ENCODE results near the gene TAF11L5.
"Not testable (repeated sequence)": the region's sequence is repeated elsewhere in the genome, so short reads cannot be mapped to it uniquely, and the experiment has no call there.

TAF11L5 gene

GRCh38 chr5:17524935-17525334, at the start of gene TAF11L5:
Gene TAF11L5 (plus strand): TSS chr5:17525235.
- not testable (repeated sequence) for DNase-seq

GRCh38 chr5:17477043-17477442, 48.0 kb upstream of the TAF11L5 start:
- no peak for DNase-seq

- no peak for DNase-seq
Observed at GRCh38 chr5:17477573-17478265, 47.3 kb upstream of the TAF11L5 start.

- no peak for DNase-seq
Observed at GRCh38 chr5:17481378-17481777, 43.7 kb upstream of the TAF11L5 start.

GRCh38 chr5:17482790-17483189, 42.2 kb upstream of the TAF11L5 start:
- DNase-seq: no peak

GRCh38 chr5:17486464-17487173, 38.4 kb upstream of the TAF11L5 start:
- DNase-seq: not testable (repeated sequence)

GRCh38 chr5:17487174-17487512, 37.9 kb upstream of the TAF11L5 start:
- no peak for DNase-seq

- DNase-seq: not testable (repeated sequence)
Observed at GRCh38 chr5:17491257-17491656, 33.8 kb upstream of the TAF11L5 start.

GRCh38 chr5:17492770-17493169, 32.3 kb upstream of the TAF11L5 start:
- DNase-seq: no peak

- DNase-seq: no peak
Observed at GRCh38 chr5:17497446-17497845, 27.6 kb upstream of the TAF11L5 start.

GRCh38 chr5:17497931-17498330, 27.1 kb upstream of the TAF11L5 start, which contains the start of gene TAF11L2:
Gene TAF11L2 (plus strand): TSS chr5:17498231.
- DNase-seq: not testable (repeated sequence)

GRCh38 chr5:17511775-17512325, 13.2 kb upstream of the TAF11L5 start:
- no peak for DNase-seq

GRCh38 chr5:17517526-17517925, 7.5 kb upstream of the TAF11L5 start:
- DNase-seq: not testable (repeated sequence)

GRCh38 chr5:17518067-17518466, 7.0 kb upstream of the TAF11L5 start, which contains the start of gene TAF11L3:
Gene TAF11L3 (plus strand): TSS chr5:17518367.
- DNase-seq: not testable (repeated sequence)

GRCh38 chr5:17519508-17519907, 5.5 kb upstream of the TAF11L5 start:
- DNase-seq: not testable (repeated sequence)

GRCh38 chr5:17521501-17521900, 3.5 kb upstream of the TAF11L5 start, which contains the start of gene TAF11L4:
Gene TAF11L4 (plus strand): TSS chr5:17521801.
- DNase-seq: not testable (repeated sequence)

- DNase-seq: peak; percentile 8
Observed at GRCh38 chr5:17526504-17526903, 1.5 kb downstream of the TAF11L5 start.

- not testable (repeated sequence) for DNase-seq
Observed at GRCh38 chr5:17528369-17528768, 3.3 kb downstream of the TAF11L5 start, which contains the start of gene TAF11L6. Gene TAF11L6 (plus strand): TSS chr5:17528669.

Measured in CD4-positive, alpha-beta T cell treated with Interleukin-10 for 1 hour (primary cell).